GM12801 (cell line): ENCODE results near the gene TALDO1.

Source experiments
- CTCF ChIP-seq: IDR thresholded peaks from one replicate; pipeline ENCODE4 v1.5.1; 2011; ENCODE audit warnings: control low read depth; ENCODE audit not compliant: insufficient read length; ENCODE audit errors: extremely low read depth

Gene TALDO1

GRCh38 chr11:702462-703461 is 44.5 kb upstream of the TALDO1 start:
- no peak for TF ChIP-seq CTCF

- no peak for TF ChIP-seq CTCF
Observed at GRCh38 chr11:703506-703905, 43.8 kb upstream of the TALDO1 start.

GRCh38 chr11:704228-704674 is 43.0 kb upstream of the TALDO1 start:
- no peak for TF ChIP-seq CTCF

GRCh38 chr11:704781-705645 is 42.3 kb upstream of the TALDO1 start:
- TF ChIP-seq CTCF, result no peak

- no peak for TF ChIP-seq CTCF
Observed at GRCh38 chr11:705646-706438, 41.4 kb upstream of the TALDO1 start, which contains the start of gene EPS8L2. TSS of gene EPS8L2 (plus strand) at chr11:706231. CDS start at chr11:709408, 3,177 bp downstream.

GRCh38 chr11:706439-706956 is 40.8 kb upstream of the TALDO1 start:
- no peak for TF ChIP-seq CTCF
